OCI-LY7 (cell line): ENCODE results near the gene IRF2. TPM values are rescaled to one million over a fixed set of nuclear protein-coding genes. Genes with fewer than 3 reads are reported as not detected.
A peak's percentile ranks its signal among the peaks of the same experiment; 100 is the strongest.

ENCODE experiments used
- BruUV-seq: library from RNA; stranded (reverse); fragments of 400-500 nt; replicated peaks from 2 replicates; lab custom pipeline; 2021; lab: Mats Ljungman, UMichigan
- CTCF ChIA-PET: fragments of 300-600 bp; sonication (Branson Sonifier 250); formaldehyde crosslinking; loops from one replicate; lab custom pipeline; 2022; ENCODE audit warnings: antibody characterized with exemption; ENCODE audit not compliant: unreplicated experiment; lab: Charles Lee
- POLR2A ChIA-PET: fragments of 300-600 bp; sonication (Branson Sonifier 250); formaldehyde crosslinking; loops from one replicate; lab custom pipeline; 2022; ENCODE audit warnings: antibody characterized with exemption; lab: Charles Lee
- DNase-seq: peaks from one replicate; pipeline ENCODE4 v3.0.0-alpha.2; 2015; ENCODE audit warnings: low spot score
- H2AFZ ChIP-seq: fragments of 200-600 bp; sonication (generic), shearing (Covaris generic); 2 replicates; pipeline ENCODE4 v1.6.1; 2014; ENCODE audit warnings: mild to moderate bottlenecking, antibody characterized with exemption, low read length, moderate library complexity
- H3K27ac ChIP-seq: fragments of 200-600 bp; sonication (generic); 2 replicates; pipeline ENCODE4 v1.5.1; 2014; ENCODE audit warnings: mixed run types, low read depth, mild to moderate bottlenecking, moderate library complexity, low read length, inconsistent platforms; ENCODE audit not compliant: poor library complexity, severe bottlenecking
- H3K36me3 ChIP-seq: fragments of 200-600 bp; sonication (generic); 2 replicates; pipeline ENCODE4 v1.6.1; 2014; ENCODE audit warnings: mild to moderate bottlenecking, antibody characterized with exemption, low read length, moderate library complexity, mixed read lengths; ENCODE audit not compliant: insufficient read depth
- H3K4me1 ChIP-seq: fragments of 200-600 bp; sonication (generic); 2 replicates; pipeline ENCODE4 v1.5.1; 2014; ENCODE audit warnings: mild to moderate bottlenecking, low read length; ENCODE audit not compliant: insufficient read depth, poor library complexity, severe bottlenecking
- H3K4me2 ChIP-seq: fragments of 200-600 bp; sonication (generic); 2 replicates; pipeline ENCODE4 v1.6.1; 2014; ENCODE audit warnings: mild to moderate bottlenecking, low read length
- H3K4me3 ChIP-seq: fragments of 200-600 bp; sonication (generic); 2 replicates; pipeline ENCODE4 v1.5.1; 2014; ENCODE audit warnings: mild to moderate bottlenecking, low read depth, low read length; ENCODE audit not compliant: poor library complexity, severe bottlenecking
- H3K79me2 ChIP-seq: fragments of 200-600 bp; sonication (generic); 2 replicates; pipeline ENCODE4 v1.6.1; 2016; ENCODE audit warnings: low read depth, mild to moderate bottlenecking, low read length, moderate library complexity, mixed read lengths; ENCODE audit not compliant: insufficient read depth
- H3K9me2 ChIP-seq: fragments of 200-600 bp; sonication (generic); 2 replicates; pipeline ENCODE4 v1.6.1; 2016; ENCODE audit warnings: mild to moderate bottlenecking, low read length, mixed read lengths; ENCODE audit not compliant: insufficient read depth
- H3K9me3 ChIP-seq: fragments of 200-600 bp; sonication (generic); 2 replicates; pipeline ENCODE4 v1.6.1; 2014; ENCODE audit warnings: mild to moderate bottlenecking, mixed run types, low read length, mixed read lengths
- H4K20me1 ChIP-seq: fragments of 200-600 bp; sonication (generic); 2 replicates; pipeline ENCODE4 v1.6.1; 2014; ENCODE audit warnings: mild to moderate bottlenecking, antibody characterized with exemption, low read length, moderate library complexity, mixed read lengths; ENCODE audit not compliant: insufficient read depth
- CTCF ChIP-seq: fragments of 200-600 bp; sonication (generic); conservative IDR thresholded peaks from 2 replicates; pipeline ENCODE4 v1.5.1; 2014; ENCODE audit warnings: mild to moderate bottlenecking, antibody characterized with exemption, low read length, moderate library complexity, mixed read lengths
- EZH2phosphoT487 ChIP-seq: fragments of 200-600 bp; sonication (generic); IDR thresholded peaks from 2 replicates; pipeline ENCODE4 v1.6.1; 2018; ENCODE audit warnings: low read depth, borderline replicate concordance, mild to moderate bottlenecking, mixed run types, antibody characterized with exemption, low read length, moderate library complexity, mixed read lengths
- intact Hi-C: fragments of 100-400 bp; cut with micrococcal nuclease; formaldehyde crosslinking; loops from one replicate; pipeline ENCODE4 v1.10.0; 2022; ENCODE audit not compliant: unreplicated experiment
- total RNA-seq, 2 experiments: library from RNA; depleted of rRNA in 1 of 2; stranded (reverse); fragments of >200 nt in 1 of 2; shearing (Covaris generic) in 1 of 2; gene quantifications; 2 replicates each; pipeline ENCODE4 v1.2.3, GENCODE V29; 2014 to 2022

The IRF2 gene
- total RNA-seq, 2 experiments from 2014 or later: 32.3 to 37.8 TPM

- H3K79me2 ChIP-seq: peaks cover 36% of the 10 kb centered on the region
- peaks cover 9% of the 10 kb centered on the region; the same call in 1 of the 2 replicates for H4K20me1 ChIP-seq
- no peak overlapping the region for H2AFZ ChIP-seq
- DNase-seq: peak; percentile 50
- ChIA-PET CTCF (no interaction called here), POLR2A (interaction anchor here (0.7 to 2.2 kb wide), 9 partner anchors 28 to 257 kb away, joined by 3 to 7 read pairs (median 4); partner anchors contain the start of gene CENPU)
- intact Hi-C loops: loop anchor here (10.0 kb wide), 1 partner anchor 972 kb away; the partner anchor contains the start of gene ING2
- TF ChIP-seq EZH2phosphoT487: no peak
- no peak for TF ChIP-seq CTCF
- H3K9me2 ChIP-seq: no peaks in the 10 kb centered on the region
- no peaks in the 10 kb centered on the region for H3K9me3 ChIP-seq
- H3K27ac ChIP-seq: no peak overlapping the region
- peak overlapping the region; percentile 99 for H3K4me2 ChIP-seq
- peak overlapping the region; percentile 89 for H3K4me3 ChIP-seq
- H3K4me1 ChIP-seq: peaks cover 43% of the 10 kb centered on the region
- no TSS peak for BruUV-seq
- peaks cover 5% of the 10 kb centered on the region; the same call in 1 of the 2 replicates for H3K36me3 ChIP-seq
These were observed 2.3 kb upstream of the IRF2 start for GRCh38 chr4:184476695-184477094.

- Histone ChIP-seq H3K4me3 (peak overlapping the region; percentile 89), H4K20me1 (peaks cover 18% of the 10 kb centered on the region; the same call in 1 of the 2 replicates), H3K79me2 (peaks cover 48% of the 10 kb centered on the region), H3K4me2 (peak overlapping the region; percentile 99), H3K9me3 (no peaks in the 10 kb centered on the region), H3K9me2 (no peaks in the 10 kb centered on the region), H3K4me1 (peaks cover 45% of the 10 kb centered on the region), H2AFZ (no peak overlapping the region), H3K36me3 (peaks cover 5% of the 10 kb centered on the region; the same call in 1 of the 2 replicates), H3K27ac (peak overlapping the region; percentile 89)
- no TSS peak for BruUV-seq
- TF ChIP-seq EZH2phosphoT487 (no peak), CTCF (no peak)
- no peak for DNase-seq
- ChIA-PET POLR2A (interaction anchor here (0.7 to 2.2 kb wide), 8 partner anchors 13 to 211 kb away, joined by 4 to 21 read pairs (median 8); no protein-coding TSS in a partner anchor), CTCF (interaction anchor here (1.0 to 1.1 kb wide), 2 partner anchors 187 to 209 kb away, joined by 4 read pairs; no protein-coding TSS in a partner anchor)
- intact Hi-C loops: loop anchor here (1.0 to 10.0 kb wide), 2 partner anchors 211 to 971 kb away; partner anchors contain the start of gene ING2
These were observed 1.1 kb upstream of the IRF2 start for GRCh38 chr4:184475498-184475897.

- BruUV-seq: TSS peak; percentile 80
- intact Hi-C loops: loop anchor here (1.0 to 10.0 kb wide), 2 partner anchors 211 to 970 kb away; partner anchors contain the start of gene ING2
- POLR2A ChIA-PET: interaction anchor here (0.9 to 2.1 kb wide), 11 partner anchors 9 to 211 kb away, joined by 3 to 21 read pairs (median 7); no protein-coding TSS in a partner anchor
- TF ChIP-seq CTCF: no peak
- TF ChIP-seq EZH2phosphoT487: no peak
- DNase-seq: peak; percentile 57
- Histone ChIP-seq H3K9me3 (no peaks in the 10 kb centered on the region), H3K36me3 (peaks cover 5% of the 10 kb centered on the region; the same call in 1 of the 2 replicates), H2AFZ (peak overlapping the region; percentile 5; the same call in 1 of the 2 replicates), H3K4me2 (peak overlapping the region; percentile 99), H3K4me1 (peaks cover 49% of the 10 kb centered on the region), H3K79me2 (peaks cover 52% of the 10 kb centered on the region), H3K27ac (peak overlapping the region; percentile 89), H3K4me3 (peak overlapping the region; percentile 89), H4K20me1 (peaks cover 18% of the 10 kb centered on the region; the same call in 1 of the 2 replicates), H3K9me2 (no peaks in the 10 kb centered on the region)
- CTCF ChIA-PET: interaction anchor here (0.7 to 1.1 kb wide), 3 partner anchors 122 to 209 kb away, joined by 4 read pairs; no protein-coding TSS in a partner anchor
These were observed 729 bp upstream of the IRF2 start for GRCh38 chr4:184475096-184475461.
